Astrocyte of the spinal cord (primary cell): ENCODE results near the gene TTC7B.
A peak's percentile ranks its signal among the peaks of the same experiment; 100 is the strongest.

ENCODE experiments used
- DNase-seq: peaks from one replicate; pipeline ENCODE4 v3.0.0; 2011; ENCODE audit warnings: low read depth, low spot score
- H3K4me3 ChIP-seq: 2 replicates; pipeline ENCODE4 v1.5.1; 2011; ENCODE audit warnings: low read depth, mild to moderate bottlenecking, low read length, moderate library complexity
- CTCF ChIP-seq: IDR thresholded peaks from 2 replicates; pipeline ENCODE4 v1.5.1; 2012; ENCODE audit warnings: low read depth, mild to moderate bottlenecking, low read length, inconsistent platforms
- in situ Hi-C: cut with HindIII; loops from 2 replicates; pipeline ENCODE4 v1.10.0; 2017; ENCODE audit warnings: low sequenced_read_pairs

Gene TTC7B

GRCh38 chr14:90731487-90731886 lies 84.7 kb downstream of the TTC7B start:
- in situ Hi-C loops = no loop called here
- DNase-seq = no peak
- H3K4me3 ChIP-seq = no peak overlapping the region

GRCh38 chr14:90730206-90730766 lies 85.9 kb downstream of the TTC7B start:
- in situ Hi-C loops = no loop called here
- no peak overlapping the region for H3K4me3 ChIP-seq
- no peak for TF ChIP-seq CTCF
- no peak for DNase-seq

More at GRCh38 chr14:90731487-90731886, 84.7 kb downstream of the TTC7B start:
- TF ChIP-seq CTCF = no peak

- DNase-seq = no peak
- in situ Hi-C loops = no loop called here
- H3K4me3 ChIP-seq = no peak overlapping the region
- TF ChIP-seq CTCF = no peak
Observed at GRCh38 chr14:90728951-90729350, 87.3 kb downstream of the TTC7B start.

GRCh38 chr14:90727082-90727481 lies 89.1 kb downstream of the TTC7B start:
- in situ Hi-C loops = no loop called here

GRCh38 chr14:90726656-90727055 lies 89.6 kb downstream of the TTC7B start:
- DNase-seq = peak; percentile 80
- TF ChIP-seq CTCF = peak; percentile 50
- no peak overlapping the region for H3K4me3 ChIP-seq
- in situ Hi-C loops = no loop called here

More at GRCh38 chr14:90727082-90727481, 89.1 kb downstream of the TTC7B start:
- TF ChIP-seq CTCF = no peak
- no peak overlapping the region for H3K4me3 ChIP-seq
- no peak for DNase-seq

GRCh38 chr14:90724866-90725265 lies 91.4 kb downstream of the TTC7B start:
- no peak for TF ChIP-seq CTCF

More at GRCh38 chr14:90724866-90725265, 91.4 kb downstream of the TTC7B start:
- no peak for DNase-seq
- in situ Hi-C loops = loop anchor here (25.0 kb wide), 1 partner anchor 313 kb away; no protein-coding TSS in a partner anchor
- H3K4me3 ChIP-seq = no peak overlapping the region
